ENCODE measurements around the gene TRAF7.

GRCh38 chr16:2173366-2173765, 17.8 kb downstream of the TRAF7 start:
- TF ChIP-seq CTCF (IDR thresholded peaks at IDR 0.05; ENCODE audit: low read length): no peak
- TF ChIP-seq EZH2phosphoT487 (IDR thresholded peaks at IDR 0.05; ENCODE audit: low read length): no peak
- TF ChIP-seq EZH2 (optimal IDR thresholded peaks at IDR 0.05; ENCODE audit: low read depth, low read length): no peak

All from MM.1S (cell line).